Adipocyte (in vitro differentiated cells): ENCODE data around the gene RCBTB1.

Experiments used
- DNase-seq: peaks from one replicate; pipeline ENCODE4 v3.0.0-alpha.2; 2015; ENCODE audit warnings: low read depth
- H3K27me3 ChIP-seq: replicated peaks from 2 replicates; pipeline ENCODE4 v1.7.0; 2013; ENCODE audit warnings: mild to moderate bottlenecking, low read length, moderate library complexity; ENCODE audit not compliant: control insufficient read depth, insufficient read depth
- H3K36me3 ChIP-seq: 2 replicates; pipeline ENCODE4 v1.7.0; 2013; ENCODE audit warnings: low read length, mild to moderate bottlenecking, moderate library complexity; ENCODE audit not compliant: control insufficient read depth, insufficient read depth, severe bottlenecking
- H3K4me1 ChIP-seq: 2 replicates; pipeline ENCODE4 v1.7.0; 2013; ENCODE audit warnings: mild to moderate bottlenecking, low read length, moderate library complexity; ENCODE audit not compliant: control insufficient read depth, insufficient read depth
- H3K4me3 ChIP-seq: 2 replicates; pipeline ENCODE4 v1.7.0; 2013; ENCODE audit warnings: mild to moderate bottlenecking, low read length, moderate library complexity
- H3K9ac ChIP-seq: 2 replicates; pipeline ENCODE4 v1.7.0; 2013; ENCODE audit warnings: mild to moderate bottlenecking, low read length, moderate library complexity
- H3K9me3 ChIP-seq: 2 replicates; pipeline ENCODE4 v1.7.0; 2013; ENCODE audit warnings: mild to moderate bottlenecking, low read length, moderate library complexity; ENCODE audit not compliant: control insufficient read depth

RCBTB1 gene

DNA sequence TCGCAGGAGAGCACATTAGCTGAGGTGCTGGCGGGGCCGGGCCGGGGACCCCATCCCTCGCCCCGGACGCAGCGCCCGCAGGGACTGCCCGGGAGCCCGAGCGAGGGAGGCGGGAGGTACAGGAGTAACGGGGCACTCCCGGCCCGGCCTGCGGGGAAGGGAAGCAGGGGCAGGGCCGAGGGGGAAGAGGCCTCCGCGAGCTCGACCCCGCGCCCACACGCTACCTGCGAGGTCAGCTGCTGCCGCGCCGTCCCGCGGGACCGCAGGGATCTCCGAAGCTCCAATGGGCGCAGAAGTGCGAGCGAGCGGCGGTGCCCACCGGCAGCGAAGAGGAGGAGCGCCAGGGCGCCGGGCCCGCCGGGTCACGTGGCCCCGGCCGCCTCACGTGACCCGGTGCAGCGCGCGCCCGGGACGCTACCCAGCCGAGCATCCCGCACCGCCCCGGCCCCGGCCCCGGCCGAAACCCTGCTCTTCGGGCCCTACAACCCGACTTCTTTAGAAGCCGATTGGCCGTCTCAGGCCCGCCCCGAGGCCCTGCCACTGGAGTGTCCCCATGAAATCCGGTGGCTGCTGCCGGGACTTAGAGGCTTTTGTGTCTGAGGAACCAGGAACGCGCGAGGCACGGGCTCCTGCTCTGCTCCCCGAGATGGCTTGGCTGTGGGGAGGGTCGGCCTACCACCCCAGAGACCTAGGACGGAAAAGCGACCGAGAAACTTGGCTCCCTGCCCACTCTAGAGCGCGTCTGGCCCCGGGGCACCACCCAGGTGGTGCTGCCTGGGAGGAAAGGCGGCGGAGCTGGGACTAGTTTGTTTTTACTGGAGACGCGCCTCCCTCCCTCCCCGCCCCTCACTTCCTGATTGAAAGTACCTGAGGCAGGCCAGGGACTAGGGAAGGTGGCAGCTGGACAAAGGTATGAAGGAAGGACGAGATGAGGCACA is at the start of gene RCBTB1:
Gene RCBTB1 (minus strand): TSS at position 339 of the 938 bp plus-strand sequence. CDS start 18,279 bp downstream, outside the sequence.
- Histone ChIP-seq H3K4me3 (peak within 1 kb of the TSS; percentile 97), H3K9ac (peak within 1 kb of the TSS; percentile 89), H3K9me3 (no peaks in the 10 kb centered on the region), H3K27me3 (no peaks in the 10 kb centered on the region), H3K36me3 (peaks cover 3% of the 10 kb centered on the region), H3K4me1 (peaks cover 24% of the 10 kb centered on the region)
- peak; percentile 89 for DNase-seq

DNA sequence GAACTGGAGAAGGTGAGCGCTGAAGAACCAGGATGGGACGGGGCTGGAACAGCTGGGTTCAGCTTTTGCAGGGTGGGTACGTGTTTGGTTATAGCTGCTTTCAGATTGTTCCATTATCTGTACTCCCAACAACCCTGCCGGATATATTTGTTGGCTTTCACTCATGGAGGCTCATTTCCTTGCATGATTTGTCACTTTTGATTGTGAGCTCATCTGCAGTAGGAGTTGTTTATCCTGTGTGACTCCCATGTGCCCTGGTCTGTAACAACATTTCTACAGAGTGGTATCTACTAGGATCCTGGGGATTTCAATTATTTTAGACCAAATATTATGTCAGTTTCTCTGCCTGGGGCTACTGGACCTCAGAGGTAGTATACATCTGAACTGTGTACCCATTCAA is 48.4 kb upstream of the RCBTB1 start:
- Histone ChIP-seq H3K9ac (no peak overlapping the region), H3K9me3 (no peaks in the 10 kb centered on the region)
- DNase-seq: no peak

DNA sequence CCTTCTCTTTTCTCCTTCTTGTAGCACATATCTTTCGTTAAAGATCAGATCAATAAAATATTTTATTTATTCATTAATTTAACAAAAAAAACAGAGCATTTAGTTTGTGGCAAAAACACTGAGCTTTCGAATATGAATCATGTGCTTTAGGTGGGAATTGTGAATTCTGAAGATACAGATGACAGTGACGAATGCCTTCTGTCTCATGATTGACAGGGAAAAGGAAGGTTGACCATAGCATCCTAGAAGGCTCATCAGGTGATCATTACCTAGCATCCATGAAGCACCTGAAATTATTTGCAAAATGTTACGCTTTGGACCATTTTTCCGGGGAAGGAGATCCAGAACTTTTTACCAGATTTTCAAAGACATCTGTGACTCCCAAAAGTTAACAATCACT is 46.8 kb upstream of the RCBTB1 start:
- H3K4me1 ChIP-seq: no peaks in the 10 kb centered on the region
- no peak for DNase-seq
- no peaks in the 10 kb centered on the region for H3K36me3 ChIP-seq
- H3K27me3 ChIP-seq: no peaks in the 10 kb centered on the region
- H3K4me3 ChIP-seq: no peak overlapping the region
- no peaks in the 10 kb centered on the region for H3K9me3 ChIP-seq
- H3K9ac ChIP-seq: no peak overlapping the region

More for the DNA sequence above, 48.4 kb upstream of the RCBTB1 start:
- no peaks in the 10 kb centered on the region for H3K4me1 ChIP-seq
- no peaks in the 10 kb centered on the region for H3K36me3 ChIP-seq
- no peaks in the 10 kb centered on the region for H3K27me3 ChIP-seq
- no peak overlapping the region for H3K4me3 ChIP-seq

DNA sequence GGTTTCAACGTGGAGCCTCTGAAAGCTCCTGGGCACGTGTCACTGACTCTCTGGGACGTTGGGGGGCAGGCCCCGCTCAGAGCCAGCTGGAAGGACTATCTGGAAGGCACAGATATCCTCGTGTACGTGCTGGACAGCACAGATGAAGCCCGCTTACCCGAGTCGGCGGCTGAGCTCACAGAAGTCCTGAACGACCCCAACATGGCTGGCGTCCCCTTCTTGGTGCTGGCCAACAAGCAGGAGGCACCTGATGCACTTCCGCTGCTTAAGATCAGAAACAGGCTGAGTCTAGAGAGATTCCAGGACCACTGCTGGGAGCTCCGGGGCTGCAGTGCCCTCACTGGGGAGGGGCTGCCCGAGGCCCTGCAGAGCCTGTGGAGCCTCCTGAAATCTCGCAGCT is 45.2 kb upstream of the RCBTB1 start:
- Histone ChIP-seq H3K27me3 (no peaks in the 10 kb centered on the region), H3K9ac (no peak overlapping the region), H3K36me3 (no peaks in the 10 kb centered on the region), H3K4me1 (peaks cover 6% of the 10 kb centered on the region), H3K4me3 (no peak overlapping the region), H3K9me3 (no peaks in the 10 kb centered on the region)
- DNase-seq: no peak

DNA sequence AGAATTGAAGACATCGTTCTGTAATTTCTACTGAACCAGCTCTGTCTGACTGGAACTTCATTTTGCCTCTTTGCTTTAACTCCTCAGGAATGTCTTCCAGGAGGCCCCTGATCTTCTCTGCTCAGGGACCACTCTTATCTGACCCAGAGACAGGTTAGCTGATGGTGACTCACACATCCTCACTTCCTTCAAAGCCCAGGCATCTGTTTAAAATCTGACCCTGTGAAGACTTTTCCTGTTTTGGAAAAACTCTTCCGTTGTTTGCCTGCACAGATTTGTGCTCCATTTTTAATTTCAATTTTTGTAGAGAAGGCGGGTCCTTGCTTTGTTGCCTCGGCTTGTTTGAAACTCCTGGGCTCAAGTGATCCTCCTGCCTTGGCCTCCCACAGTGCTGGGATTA is 44.6 kb upstream of the RCBTB1 start:
- H3K27me3 ChIP-seq: no peaks in the 10 kb centered on the region
- no peaks in the 10 kb centered on the region for H3K9me3 ChIP-seq
- no peak for DNase-seq
- H3K36me3 ChIP-seq: no peaks in the 10 kb centered on the region
- no peak overlapping the region for H3K4me3 ChIP-seq
- no peak overlapping the region for H3K9ac ChIP-seq
- H3K4me1 ChIP-seq: peaks cover 13% of the 10 kb centered on the region

DNA sequence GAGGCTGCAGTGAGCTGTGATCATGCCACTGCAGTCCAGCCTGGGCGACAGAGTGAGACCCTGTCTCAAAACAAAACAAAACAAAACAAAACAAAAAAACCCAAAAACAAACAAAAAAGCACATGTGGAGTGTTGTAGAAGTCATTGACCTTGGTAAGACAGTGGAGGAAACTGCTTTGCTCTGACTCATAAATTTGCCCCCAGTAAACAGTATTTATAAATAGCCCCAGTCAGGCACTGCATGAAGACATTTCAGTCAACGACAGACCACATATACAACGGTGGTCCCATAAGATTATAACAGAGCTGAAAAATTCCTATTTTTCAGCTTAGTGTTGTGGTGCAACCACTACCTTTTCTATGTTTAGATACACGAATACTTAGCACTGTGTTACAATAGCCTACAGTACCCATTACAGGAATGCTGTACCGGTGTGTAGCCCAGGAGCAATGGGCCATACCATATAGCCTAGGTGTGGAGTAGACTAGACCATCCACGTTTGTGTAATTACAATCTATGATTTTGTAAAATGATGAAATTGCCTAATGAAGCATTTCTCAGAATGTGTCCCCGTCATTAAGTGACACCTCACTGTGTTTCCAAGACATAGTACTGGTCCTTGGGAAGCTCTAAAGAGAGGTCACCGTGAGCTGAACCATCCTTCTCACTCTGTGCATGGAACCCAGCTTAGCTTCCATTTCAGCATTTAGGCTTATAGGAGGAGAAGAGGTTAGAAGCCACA is 44.0 kb upstream of the RCBTB1 start:
- DNase-seq: no peak
- Histone ChIP-seq H3K27me3 (no peaks in the 10 kb centered on the region), H3K9me3 (no peaks in the 10 kb centered on the region), H3K4me3 (no peak overlapping the region), H3K9ac (no peak overlapping the region), H3K4me1 (peaks cover 14% of the 10 kb centered on the region), H3K36me3 (no peaks in the 10 kb centered on the region)

DNA sequence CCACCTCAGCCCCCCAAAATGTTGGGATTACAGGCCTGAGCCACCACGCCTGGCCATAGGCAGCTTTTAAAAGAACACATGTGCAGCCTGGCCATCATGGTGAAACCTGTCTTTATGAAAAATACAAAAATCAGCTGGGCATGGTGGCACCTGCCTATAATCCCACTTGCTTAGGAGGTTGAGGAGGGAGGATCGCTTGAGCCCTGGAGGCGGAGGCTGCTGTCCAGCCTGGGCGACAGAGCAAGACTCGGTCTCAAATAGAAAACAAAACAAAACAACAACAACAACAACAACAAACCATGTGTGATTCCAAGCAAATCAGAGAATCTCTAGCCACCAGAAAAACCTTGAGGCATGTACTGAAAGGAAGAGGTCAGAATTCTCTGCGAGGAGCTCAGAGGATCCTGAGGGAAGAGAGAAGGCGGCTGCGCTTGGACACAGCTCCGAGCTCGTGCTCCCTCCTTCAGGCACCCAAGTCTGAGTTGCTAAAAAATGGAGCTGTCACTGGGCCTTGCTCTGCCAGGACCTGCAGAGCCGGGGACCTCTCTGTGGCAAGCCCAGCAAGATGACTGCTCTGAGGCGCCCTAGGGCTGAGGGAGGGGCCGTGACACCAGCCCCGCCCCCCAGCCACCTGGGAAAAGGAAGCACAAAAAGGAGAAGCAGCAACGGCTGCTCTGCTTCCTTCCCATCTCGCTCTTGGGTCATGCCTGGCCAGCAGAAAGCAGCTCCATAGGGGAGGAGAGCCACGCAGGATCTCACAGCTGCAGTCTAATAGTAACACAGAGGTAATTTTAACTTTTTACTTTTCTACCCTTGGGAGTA is 42.7 kb upstream of the RCBTB1 start, which contains the start of gene ARL11:
Gene ARL11 (plus strand): TSS at position 677 of the 822 bp plus-strand sequence. CDS start 1,941 bp downstream, outside the sequence.
- Histone ChIP-seq H3K36me3 (no peaks in the 10 kb centered on the region), H3K4me3 (no peak within 1 kb of the TSS), H3K9me3 (no peaks in the 10 kb centered on the region), H3K27me3 (no peaks in the 10 kb centered on the region), H3K4me1 (peaks cover 14% of the 10 kb centered on the region), H3K9ac (no peak within 1 kb of the TSS)
- no peak for DNase-seq

DNA sequence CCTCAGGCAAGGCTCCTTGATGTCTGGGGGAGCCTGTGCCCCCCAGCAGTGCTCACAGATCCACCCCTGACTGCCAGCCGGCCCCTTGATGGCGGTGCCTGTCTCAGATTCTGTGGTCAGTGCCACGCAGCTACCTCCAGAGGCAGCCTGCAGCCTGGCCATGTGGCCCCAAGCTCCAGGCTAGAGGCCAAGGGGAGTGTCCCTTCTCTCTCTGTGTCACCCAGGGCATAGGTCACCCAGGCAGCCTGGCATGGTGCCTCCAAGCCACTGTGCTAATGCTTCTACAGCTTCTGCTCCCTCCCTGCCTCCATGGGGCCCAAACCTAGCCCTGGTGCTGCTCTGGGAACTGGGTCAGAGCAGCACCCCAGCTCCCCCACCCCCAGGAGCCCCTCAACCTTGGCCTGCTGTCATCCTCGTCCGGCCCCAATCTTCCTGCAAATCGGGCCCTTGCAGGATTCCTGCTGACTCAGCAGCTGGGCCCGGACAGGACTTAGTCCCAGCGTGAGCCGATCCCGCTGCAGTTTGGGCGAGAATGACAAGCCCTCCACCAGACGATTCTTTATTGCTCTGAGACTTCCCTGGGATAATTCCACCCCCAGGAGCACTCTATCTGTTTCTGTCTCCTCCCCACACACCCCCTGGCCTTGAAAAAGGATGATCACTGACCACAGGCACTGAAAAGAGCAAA is 40.2 kb upstream of the RCBTB1 start:
- DNase-seq: no peak
- no peaks in the 10 kb centered on the region for H3K36me3 ChIP-seq
- H3K9me3 ChIP-seq: no peaks in the 10 kb centered on the region
- peaks cover 14% of the 10 kb centered on the region for H3K4me1 ChIP-seq
- H3K27me3 ChIP-seq: no peaks in the 10 kb centered on the region
- peak overlapping the region; percentile 24 for H3K9ac ChIP-seq
- no peak overlapping the region for H3K4me3 ChIP-seq

DNA sequence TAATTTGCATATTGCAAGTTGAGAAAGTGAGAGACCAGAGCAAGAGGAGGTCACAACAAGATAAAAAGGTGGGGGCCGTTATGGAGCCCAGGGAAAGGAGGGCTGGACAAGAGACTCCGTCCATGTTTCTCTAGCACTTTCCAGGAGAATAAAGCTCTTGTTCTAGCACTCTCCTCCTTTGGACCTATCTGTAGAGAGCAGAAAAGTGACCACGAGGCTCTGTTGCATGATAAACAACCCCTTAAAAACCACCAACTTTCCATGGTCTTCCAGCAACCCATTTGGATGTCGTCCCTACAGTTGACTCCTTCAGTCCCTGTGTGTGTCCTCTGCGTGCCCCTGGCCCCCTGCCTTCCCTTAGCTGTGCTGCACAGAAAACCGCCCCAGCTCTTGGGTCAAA is 38.9 kb upstream of the RCBTB1 start:
- H3K27me3 ChIP-seq: no peaks in the 10 kb centered on the region
- no peak for DNase-seq
- H3K9me3 ChIP-seq: no peaks in the 10 kb centered on the region
- no peaks in the 10 kb centered on the region for H3K36me3 ChIP-seq
- H3K9ac ChIP-seq: no peak overlapping the region
- peaks cover 14% of the 10 kb centered on the region for H3K4me1 ChIP-seq
- no peak overlapping the region for H3K4me3 ChIP-seq

DNA sequence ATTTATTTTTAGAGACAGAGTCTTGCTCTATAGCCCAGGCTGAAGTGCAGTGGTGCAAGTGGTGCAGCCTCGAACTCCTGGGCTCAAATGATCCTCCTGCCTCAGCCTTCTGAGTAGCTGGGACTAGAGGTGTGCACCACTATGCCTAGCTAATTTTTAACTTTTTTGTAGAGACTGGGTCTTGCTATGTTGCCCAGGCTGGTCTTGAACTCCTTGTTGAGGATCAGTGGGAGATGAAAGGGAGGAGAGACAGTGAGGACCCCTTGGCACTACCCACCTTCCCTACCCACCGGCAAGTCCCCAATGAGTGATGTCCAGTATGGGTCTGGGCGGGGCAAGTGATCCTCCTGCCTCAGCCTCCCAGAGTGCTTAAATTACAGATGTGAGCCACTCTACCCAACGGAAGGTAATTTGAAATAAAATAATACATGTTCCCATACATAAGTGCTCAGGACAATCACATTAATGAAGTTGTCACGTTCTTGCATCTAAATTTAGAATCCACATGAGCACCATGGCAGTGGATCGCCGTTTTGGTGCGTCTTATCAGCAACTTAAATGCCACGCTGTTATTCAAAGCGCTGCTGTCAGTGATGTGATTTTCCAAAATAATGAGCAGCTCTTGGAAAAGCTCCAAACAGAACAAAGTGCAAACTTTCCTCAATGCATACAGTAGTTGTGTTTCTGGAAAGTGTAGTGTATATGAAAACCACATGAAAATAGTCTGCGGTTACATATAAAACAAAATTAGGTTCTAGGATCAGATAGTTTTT is 37.0 kb upstream of the RCBTB1 start:
- DNase-seq: no peak
- Histone ChIP-seq H3K4me3 (no peak overlapping the region), H3K36me3 (no peaks in the 10 kb centered on the region), H3K27me3 (no peaks in the 10 kb centered on the region), H3K9me3 (no peaks in the 10 kb centered on the region), H3K4me1 (peaks cover 14% of the 10 kb centered on the region), H3K9ac (no peak overlapping the region)
